Measurements from ENCODE around the gene ARHGAP35. TPM values are rescaled to one million over a fixed set of nuclear protein-coding genes. Genes with fewer than 3 reads are reported as not detected.

Gene ARHGAP35
- total RNA-seq, 1 donor from 2014 or later = 22.4 TPM

- peaks cover 7% of the 10 kb centered on the region for H3K4me1 Mint-ChIP-seq (ENCODE audit: low read depth)
- H3K27me3 Mint-ChIP-seq (ENCODE audit: insufficient read depth) = peaks cover 2% of the 10 kb centered on the region
- no peak overlapping the region for H3K4me3 Mint-ChIP-seq
- no peak for DNase-seq (ENCODE audit: low spot score)
- H3K27ac Mint-ChIP-seq = no peak overlapping the region
- H3K9me3 Mint-ChIP-seq = no peaks in the 10 kb centered on the region
- H3K36me3 Mint-ChIP-seq (ENCODE audit: low read depth) = peaks cover 3% of the 10 kb centered on the region
- intact Hi-C loops (cut with micrococcal nuclease) = no loop called here
Measured at GRCh38 chr19:46830864-46831263, 29.9 kb upstream of the ARHGAP35 start.

DNA sequence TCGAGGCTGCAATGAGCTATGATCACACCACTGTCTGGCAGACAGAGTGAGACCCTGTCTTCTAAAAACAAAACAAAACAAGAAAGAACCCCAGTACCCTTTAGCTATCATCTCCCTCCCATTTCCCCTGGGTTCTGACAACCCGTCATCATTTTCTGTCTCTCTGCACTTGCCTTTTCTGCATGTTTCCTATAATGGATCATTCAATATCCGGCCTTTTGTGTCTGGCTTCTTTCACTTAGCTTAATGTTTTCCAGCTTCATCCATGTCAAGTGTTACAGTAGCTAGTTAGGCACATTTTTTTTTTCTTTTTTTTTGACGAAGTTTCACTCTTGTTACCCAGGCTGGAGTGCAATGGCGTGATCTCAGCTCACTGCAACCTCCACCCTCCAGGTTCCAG lies 26.7 kb upstream of the ARHGAP35 start:
- intact Hi-C loops (cut with micrococcal nuclease) = no loop called here
- DNase-seq (ENCODE audit: low spot score) = no peak
- Mint-ChIP-seq H3K27me3 (ENCODE audit: insufficient read depth) (peaks cover 2% of the 10 kb centered on the region), H3K4me3 (no peak overlapping the region), H3K36me3 (ENCODE audit: low read depth) (peaks cover 13% of the 10 kb centered on the region), H3K4me1 (ENCODE audit: low read depth) (peaks cover 3% of the 10 kb centered on the region), H3K27ac (no peak overlapping the region), H3K9me3 (no peaks in the 10 kb centered on the region)

GRCh38 chr19:46834984-46835383 lies 25.8 kb upstream of the ARHGAP35 start:
- intact Hi-C loops (cut with micrococcal nuclease) = no loop called here
- H3K27me3 Mint-ChIP-seq (ENCODE audit: insufficient read depth) = peaks cover 2% of the 10 kb centered on the region
- DNase-seq (ENCODE audit: low spot score) = no peak
- H3K9me3 Mint-ChIP-seq = no peaks in the 10 kb centered on the region
- no peak overlapping the region for H3K4me3 Mint-ChIP-seq
- no peaks in the 10 kb centered on the region for H3K4me1 Mint-ChIP-seq (ENCODE audit: low read depth)
- peaks cover 14% of the 10 kb centered on the region for H3K36me3 Mint-ChIP-seq (ENCODE audit: low read depth)
- no peak overlapping the region for H3K27ac Mint-ChIP-seq

GRCh38 chr19:46838160-46838559 lies 22.6 kb upstream of the ARHGAP35 start:
- Mint-ChIP-seq H3K27ac (no peak overlapping the region), H3K27me3 (ENCODE audit: insufficient read depth) (peaks cover 2% of the 10 kb centered on the region), H3K4me1 (ENCODE audit: low read depth) (no peaks in the 10 kb centered on the region), H3K9me3 (no peaks in the 10 kb centered on the region), H3K36me3 (ENCODE audit: low read depth) (peaks cover 22% of the 10 kb centered on the region), H3K4me3 (no peak overlapping the region)
- intact Hi-C loops (cut with micrococcal nuclease) = no loop called here
- DNase-seq (ENCODE audit: low spot score) = no peak

- Mint-ChIP-seq H3K4me3 (no peak overlapping the region), H3K27me3 (ENCODE audit: insufficient read depth) (no peaks in the 10 kb centered on the region), H3K4me1 (ENCODE audit: low read depth) (no peaks in the 10 kb centered on the region), H3K9me3 (no peaks in the 10 kb centered on the region), H3K36me3 (ENCODE audit: low read depth) (peaks cover 28% of the 10 kb centered on the region), H3K27ac (no peak overlapping the region)
- intact Hi-C loops (cut with micrococcal nuclease) = loop anchor here (1.0 kb wide), 4 partner anchors 10 to 90 kb away; partner anchors contain the start of gene AP2S1
- DNase-seq (ENCODE audit: low spot score) = no peak
Measured at GRCh38 chr19:46839752-46840497, 20.9 kb upstream of the ARHGAP35 start.

DNA sequence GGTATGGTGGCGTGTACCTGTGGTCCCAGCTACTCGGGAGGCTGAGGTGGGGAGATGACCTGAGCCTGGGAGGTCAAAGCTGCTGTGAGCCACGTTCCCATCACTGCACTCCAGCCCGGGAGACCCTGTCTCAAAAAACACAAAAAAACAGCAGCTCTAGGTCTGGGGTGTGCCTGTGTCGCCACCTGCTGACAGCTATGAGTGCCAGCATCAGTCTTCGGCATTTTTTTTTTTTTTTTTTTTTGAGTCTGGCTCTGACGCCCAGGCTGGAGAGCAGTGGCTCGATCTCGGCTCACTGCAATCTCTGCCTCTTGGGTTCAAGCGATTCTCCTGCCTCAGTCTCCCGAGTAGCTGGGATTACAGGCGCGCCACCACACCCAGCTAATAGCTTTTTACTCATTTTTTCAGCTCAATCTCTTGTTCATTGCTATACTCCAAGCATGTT lies 20.3 kb upstream of the ARHGAP35 start:
- intact Hi-C loops (cut with micrococcal nuclease) = loop anchor here (1.0 kb wide), 4 partner anchors 10 to 90 kb away; partner anchors contain the start of gene AP2S1
- H3K4me3 Mint-ChIP-seq = no peak overlapping the region
- H3K4me1 Mint-ChIP-seq (ENCODE audit: low read depth) = no peaks in the 10 kb centered on the region
- no peaks in the 10 kb centered on the region for H3K27me3 Mint-ChIP-seq (ENCODE audit: insufficient read depth)
- peaks cover 28% of the 10 kb centered on the region for H3K36me3 Mint-ChIP-seq (ENCODE audit: low read depth)
- H3K27ac Mint-ChIP-seq = no peak overlapping the region
- H3K9me3 Mint-ChIP-seq = no peaks in the 10 kb centered on the region
- peak; percentile 32 for DNase-seq (ENCODE audit: low spot score)

- Mint-ChIP-seq H3K27me3 (ENCODE audit: insufficient read depth) (no peaks in the 10 kb centered on the region), H3K36me3 (ENCODE audit: low read depth) (peaks cover 26% of the 10 kb centered on the region), H3K4me1 (ENCODE audit: low read depth) (no peaks in the 10 kb centered on the region), H3K27ac (no peak overlapping the region), H3K9me3 (no peaks in the 10 kb centered on the region), H3K4me3 (no peak overlapping the region)
- intact Hi-C loops (cut with micrococcal nuclease) = no loop called here
- no peak for DNase-seq (ENCODE audit: low spot score)
Measured at GRCh38 chr19:46841458-46842083, 19.2 kb upstream of the ARHGAP35 start.

DNA sequence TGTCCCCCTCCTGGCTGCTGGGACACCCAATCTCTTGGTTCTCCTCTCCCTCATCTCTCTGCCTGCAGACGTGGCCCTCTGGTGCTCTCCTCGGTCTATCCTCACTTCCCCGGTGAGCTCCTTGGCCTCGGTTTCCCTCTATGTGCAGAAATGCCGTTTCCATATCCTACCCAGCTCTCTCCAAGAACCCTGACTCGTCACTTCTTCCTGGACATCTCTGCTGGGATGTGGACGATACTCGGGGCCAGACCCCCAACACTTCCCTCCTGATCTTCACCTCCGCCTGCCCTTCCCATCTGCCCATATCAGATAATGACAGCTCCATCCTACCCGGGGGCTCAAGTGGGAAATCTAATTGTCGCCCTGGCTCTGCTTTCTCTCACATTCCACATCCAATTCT lies 18.0 kb upstream of the ARHGAP35 start:
- Mint-ChIP-seq H3K4me3 (no peak overlapping the region), H3K4me1 (ENCODE audit: low read depth) (peaks cover 6% of the 10 kb centered on the region), H3K9me3 (no peaks in the 10 kb centered on the region), H3K27ac (no peak overlapping the region), H3K36me3 (ENCODE audit: low read depth) (peaks cover 27% of the 10 kb centered on the region), H3K27me3 (ENCODE audit: insufficient read depth) (no peaks in the 10 kb centered on the region)
- no peak for DNase-seq (ENCODE audit: low spot score)
- intact Hi-C loops (cut with micrococcal nuclease) = no loop called here

GRCh38 chr19:46844067-46844489 lies 16.7 kb upstream of the ARHGAP35 start:
- no peaks in the 10 kb centered on the region for H3K27me3 Mint-ChIP-seq (ENCODE audit: insufficient read depth)
- intact Hi-C loops (cut with micrococcal nuclease) = no loop called here
- no peak overlapping the region for H3K4me3 Mint-ChIP-seq
- no peaks in the 10 kb centered on the region for H3K9me3 Mint-ChIP-seq
- no peak overlapping the region for H3K27ac Mint-ChIP-seq
- H3K4me1 Mint-ChIP-seq (ENCODE audit: low read depth) = peaks cover 7% of the 10 kb centered on the region
- no peak for DNase-seq (ENCODE audit: low spot score)
- peaks cover 22% of the 10 kb centered on the region for H3K36me3 Mint-ChIP-seq (ENCODE audit: low read depth)

DNA sequence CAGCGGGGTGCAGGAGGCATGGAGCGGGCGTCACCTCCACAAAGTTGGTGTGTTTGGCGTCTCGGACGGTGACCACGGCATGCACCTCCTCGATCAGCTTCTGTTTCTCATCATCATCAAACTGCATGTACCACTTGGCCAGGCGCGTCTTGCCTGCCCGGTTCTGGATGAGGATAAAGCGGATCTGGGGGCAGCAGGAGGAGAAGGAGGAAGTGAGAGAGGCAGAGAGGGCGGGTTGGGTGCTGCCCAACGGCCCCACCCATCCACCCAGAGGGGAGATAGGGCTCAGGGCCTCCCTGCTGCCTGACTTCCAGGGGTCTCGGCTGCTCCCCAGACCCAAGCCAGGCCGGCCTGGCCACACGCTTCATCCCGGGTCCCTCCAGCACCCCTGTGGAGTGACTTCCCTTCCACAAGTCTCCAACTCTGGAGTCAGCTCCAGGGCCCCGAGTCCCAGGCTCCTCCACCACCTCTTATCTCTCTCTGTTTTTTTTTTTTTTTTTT lies 14.8 kb upstream of the ARHGAP35 start:
- intact Hi-C loops (cut with micrococcal nuclease) = no loop called here

DNA sequence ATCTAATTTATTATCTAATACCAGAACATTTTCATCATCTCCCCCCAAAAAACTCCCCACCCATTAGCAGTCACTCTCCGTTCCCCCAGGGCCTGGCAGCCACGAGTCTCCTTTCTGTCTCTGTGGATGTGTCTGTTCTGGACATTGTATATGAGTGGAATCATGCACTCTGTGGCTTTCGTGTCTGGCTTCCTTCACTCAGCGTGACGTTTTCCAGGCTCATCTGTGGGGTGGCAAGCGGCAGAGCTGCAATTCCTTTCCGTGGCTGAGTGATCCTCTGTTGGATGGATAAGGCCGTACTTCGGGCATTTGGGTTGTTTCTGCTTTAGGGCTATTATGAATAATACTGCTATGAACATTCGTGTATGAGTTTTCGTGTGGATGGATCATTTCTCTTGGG lies 13.3 kb upstream of the ARHGAP35 start:
- H3K4me3 Mint-ChIP-seq = peak overlapping the region; percentile 39
- intact Hi-C loops (cut with micrococcal nuclease) = no loop called here
- H3K9me3 Mint-ChIP-seq = no peaks in the 10 kb centered on the region
- peaks cover 3% of the 10 kb centered on the region for H3K27me3 Mint-ChIP-seq (ENCODE audit: insufficient read depth)
- H3K4me1 Mint-ChIP-seq (ENCODE audit: low read depth) = peaks cover 24% of the 10 kb centered on the region
- DNase-seq (ENCODE audit: low spot score) = no peak
- no peak overlapping the region for H3K27ac Mint-ChIP-seq
- H3K36me3 Mint-ChIP-seq (ENCODE audit: low read depth) = peaks cover 18% of the 10 kb centered on the region

More for the DNA sequence above, 14.8 kb upstream of the ARHGAP35 start:
- Mint-ChIP-seq H3K4me1 (ENCODE audit: low read depth) (peaks cover 24% of the 10 kb centered on the region), H3K9me3 (no peaks in the 10 kb centered on the region), H3K27me3 (ENCODE audit: insufficient read depth) (no peaks in the 10 kb centered on the region), H3K36me3 (ENCODE audit: low read depth) (peaks cover 20% of the 10 kb centered on the region), H3K27ac (no peak overlapping the region), H3K4me3 (no peak overlapping the region)
- no peak for DNase-seq (ENCODE audit: low spot score)

GRCh38 chr19:46848389-46848788 lies 12.4 kb upstream of the ARHGAP35 start:
- intact Hi-C loops (cut with micrococcal nuclease) = no loop called here
- Mint-ChIP-seq H3K36me3 (ENCODE audit: low read depth) (peaks cover 11% of the 10 kb centered on the region), H3K4me1 (ENCODE audit: low read depth) (peaks cover 24% of the 10 kb centered on the region), H3K27ac (no peak overlapping the region), H3K9me3 (no peaks in the 10 kb centered on the region), H3K4me3 (no peak overlapping the region), H3K27me3 (ENCODE audit: insufficient read depth) (peaks cover 4% of the 10 kb centered on the region)
- no peak for DNase-seq (ENCODE audit: low spot score)

DNA sequence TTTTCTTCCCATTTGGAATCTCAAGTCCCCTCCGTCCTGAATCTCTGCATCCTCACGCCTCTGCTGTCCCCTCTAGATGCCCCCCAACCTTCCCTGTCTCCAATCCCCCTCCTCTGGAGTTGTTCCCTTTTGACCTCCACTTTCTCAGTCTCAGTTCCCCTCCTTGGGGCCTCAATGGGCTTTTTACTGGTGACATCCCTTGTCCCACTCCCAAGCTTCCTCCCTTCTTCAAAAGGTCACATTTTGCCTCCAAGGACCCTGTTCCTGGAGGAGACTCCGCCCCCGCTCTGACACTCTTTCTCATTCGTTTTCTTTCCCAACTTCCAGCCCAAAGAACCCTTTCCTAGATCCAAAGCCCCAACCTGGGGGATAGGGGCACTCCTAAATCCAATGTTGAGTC lies 11.2 kb upstream of the ARHGAP35 start:
- H3K4me1 Mint-ChIP-seq (ENCODE audit: low read depth) = peaks cover 24% of the 10 kb centered on the region
- H3K4me3 Mint-ChIP-seq = peak overlapping the region; percentile 92
- peak overlapping the region; percentile 86 for H3K27ac Mint-ChIP-seq
- no peak for DNase-seq (ENCODE audit: low spot score)
- H3K27me3 Mint-ChIP-seq (ENCODE audit: insufficient read depth) = peaks cover 6% of the 10 kb centered on the region
- intact Hi-C loops (cut with micrococcal nuclease) = loop anchor here (1.0 to 10.0 kb wide), 6 partner anchors 9 to 1675 kb away; partner anchors contain the start of genes BLOC1S3, CALM3, SLC1A5 and TMEM160
- peaks cover 7% of the 10 kb centered on the region for H3K36me3 Mint-ChIP-seq (ENCODE audit: low read depth)
- H3K9me3 Mint-ChIP-seq = no peaks in the 10 kb centered on the region
